VCaP (cell line): ENCODE measurements around the gene BNIP5.

ENCODE experiments used
- H3K27ac ChIP-seq: fragments of 450-650 bp; 2 replicates; pipeline ENCODE4 v1.5.1; 2017
- CTCF ChIP-seq: fragments of 450-650 bp; conservative IDR thresholded peaks from 2 replicates; pipeline ENCODE4 v1.5.1; 2017; ENCODE audit warnings: mild to moderate bottlenecking, moderate library complexity

BNIP5 gene

GRCh38 chr6:36331381-36331780, 5.3 kb downstream of the BNIP5 start:
- H3K27ac ChIP-seq, result no peak overlapping the region
- no peak for TF ChIP-seq CTCF

- no peak for TF ChIP-seq CTCF
- no peak overlapping the region for H3K27ac ChIP-seq
Measured at GRCh38 chr6:36330366-36330765, 6.3 kb downstream of the BNIP5 start.

GRCh38 chr6:36329798-36330291, 6.8 kb downstream of the BNIP5 start:
- no peak overlapping the region for H3K27ac ChIP-seq
- TF ChIP-seq CTCF, result no peak

- TF ChIP-seq CTCF, result no peak
- H3K27ac ChIP-seq, result no peak overlapping the region
Measured at GRCh38 chr6:36328600-36328999, 8.1 kb downstream of the BNIP5 start.

GRCh38 chr6:36327919-36328236, 8.8 kb downstream of the BNIP5 start:
- H3K27ac ChIP-seq, result no peak overlapping the region
- TF ChIP-seq CTCF, result no peak

GRCh38 chr6:36327226-36327918, 9.3 kb downstream of the BNIP5 start:
- H3K27ac ChIP-seq, result no peak overlapping the region
- TF ChIP-seq CTCF, result no peak

GRCh38 chr6:36326356-36326995, 10.2 kb downstream of the BNIP5 start:
- no peak for TF ChIP-seq CTCF
- H3K27ac ChIP-seq, result no peak overlapping the region
